Esophagus squamous epithelium (tissue), 4 donors: Measurements from ENCODE around the gene ARSD.

Source experiments
- CTCF ChIP-seq, 6 experiments: fragments of 450-650 bp in 4 of 6; fragments of 200-600 bp in 2 of 6; sonication (generic) in 2 of 6; IDR thresholded peaks; one replicate each; pipeline ENCODE4 v1.5.1; 2016 to 2019; ENCODE audit warnings: antibody characterized with exemption in 6 of 6, mild to moderate bottlenecking in 4 of 6, moderate library complexity in 4 of 6
- POLR2A ChIP-seq, 4 donors: fragments of 450-650 bp; IDR thresholded peaks; one replicate each; pipeline ENCODE4 v1.6.1; 2017; ENCODE audit warnings: antibody characterized with exemption in 4 of 4, mild to moderate bottlenecking in 4 of 4, moderate library complexity in 3 of 4

- TF ChIP-seq CTCF (IDR thresholded peaks at IDR 0.05) = no peak
- no peak for TF ChIP-seq POLR2A (IDR thresholded peaks at IDR 0.05)
These were observed 73.4 kb downstream of the ARSD start for GRCh38 chrX:2855761-2856160.
